ENCODE measurements around the gene ZDHHC14. TPM values are rescaled to one million over a fixed set of nuclear protein-coding genes. Genes with fewer than 3 reads are reported as not detected.
"Not testable (repeated sequence)": the region's sequence is repeated elsewhere in the genome, so short reads cannot be mapped to it uniquely, and the experiment has no call there.

The ZDHHC14 gene
- total RNA-seq, 1 experiment from 2014 or later = 12.1 TPM

DNA sequence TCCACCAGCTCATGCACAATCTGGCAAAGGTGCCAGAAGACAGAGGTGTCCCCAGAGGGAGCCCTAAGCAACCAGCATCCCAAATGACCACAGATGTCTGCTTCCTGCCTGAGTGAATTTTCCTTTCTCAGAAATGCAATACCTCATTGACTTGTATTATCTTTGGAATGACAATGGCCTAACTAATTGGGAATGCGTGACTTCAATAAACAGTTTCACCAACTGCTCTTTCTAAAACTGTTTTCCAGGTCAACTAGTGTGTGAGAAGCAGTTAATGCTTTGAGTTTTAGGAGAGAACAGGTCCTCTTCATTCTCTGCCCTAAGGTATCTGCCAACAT, 333.1 kb downstream of the ZDHHC14 start:
- DNase-seq (ENCODE audit: low read depth) = peak; percentile 68

DNA sequence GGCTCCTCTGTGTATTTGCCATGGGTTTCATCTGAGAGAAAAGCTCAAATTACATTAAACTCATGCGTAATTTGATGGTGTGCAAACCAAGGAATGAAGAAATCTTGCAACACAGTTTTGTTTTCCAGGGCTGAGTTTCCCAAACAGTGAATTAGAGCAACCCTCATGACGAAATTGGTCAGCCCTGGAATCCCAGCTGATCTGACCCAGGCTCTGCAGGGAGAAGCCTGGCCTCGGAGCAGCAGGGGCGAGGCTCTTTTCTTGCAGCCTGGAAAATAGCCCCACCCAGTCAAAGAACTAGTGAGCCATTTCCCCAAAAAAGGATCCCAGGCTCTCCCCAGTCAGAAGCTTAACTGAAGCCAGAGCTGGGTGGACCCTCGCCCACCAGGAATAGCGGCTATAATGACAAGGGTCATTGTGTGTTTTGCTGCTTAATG, 334.8 kb downstream of the ZDHHC14 start:
- peak; percentile 67 for DNase-seq (ENCODE audit: low read depth)

DNA sequence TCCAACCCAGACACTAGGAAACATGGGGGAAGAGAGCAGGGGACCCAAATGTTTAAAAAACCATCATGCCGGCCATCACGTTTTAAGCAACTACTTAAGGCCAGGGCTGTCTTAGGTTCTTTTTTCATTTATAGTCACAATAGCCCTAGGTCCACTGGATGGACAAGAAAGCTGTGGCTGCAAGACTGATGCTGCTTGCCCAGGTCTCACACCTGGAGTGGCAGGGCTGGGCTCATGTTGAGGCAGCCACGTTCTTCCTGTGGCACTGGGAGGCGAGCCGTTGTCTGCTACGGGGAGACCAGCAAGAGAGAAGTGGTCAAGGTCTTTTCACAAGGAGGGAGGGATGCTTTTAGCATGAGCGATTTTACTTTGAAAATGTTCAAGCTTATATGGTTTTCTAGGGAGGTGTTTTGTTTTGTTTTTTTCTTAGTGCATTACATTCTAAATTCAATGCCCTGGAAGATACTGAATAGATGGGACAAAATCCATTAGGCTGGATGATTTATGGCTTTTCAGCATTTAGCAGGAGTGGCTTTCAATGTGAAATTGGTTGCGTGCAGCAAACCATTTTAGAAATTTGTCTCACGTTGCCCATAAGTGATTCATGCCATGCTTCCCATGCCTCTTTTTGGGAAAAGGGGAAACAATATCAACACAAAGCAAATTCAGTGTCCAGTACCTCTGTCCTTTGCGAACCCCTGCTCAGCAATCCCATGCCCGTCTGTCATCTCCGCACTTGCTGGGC, 335.4 kb downstream of the ZDHHC14 start:
- no peak for DNase-seq (ENCODE audit: low read depth)

DNA sequence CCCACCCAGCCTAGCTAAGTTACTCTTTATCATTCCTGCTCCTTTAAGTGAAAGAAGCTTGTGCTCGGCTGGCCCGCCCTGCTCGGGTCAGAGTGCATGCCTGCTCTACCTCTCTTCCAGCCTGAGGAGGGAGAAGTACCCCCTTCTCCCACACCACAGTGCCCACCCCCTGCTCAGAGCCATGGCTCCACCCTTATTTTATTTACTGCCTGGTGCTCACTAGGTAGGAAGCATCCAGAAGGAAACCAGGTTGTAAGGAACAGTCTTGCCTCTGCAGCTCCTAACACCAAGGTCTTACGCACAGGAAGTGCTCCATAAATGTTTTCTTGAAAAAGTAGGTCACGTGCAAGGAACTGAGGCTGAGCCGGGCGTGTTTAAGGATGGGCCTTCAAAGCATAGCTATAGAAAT, 336.4 kb downstream of the ZDHHC14 start:
- DNase-seq (ENCODE audit: low read depth) = no peak

DNA sequence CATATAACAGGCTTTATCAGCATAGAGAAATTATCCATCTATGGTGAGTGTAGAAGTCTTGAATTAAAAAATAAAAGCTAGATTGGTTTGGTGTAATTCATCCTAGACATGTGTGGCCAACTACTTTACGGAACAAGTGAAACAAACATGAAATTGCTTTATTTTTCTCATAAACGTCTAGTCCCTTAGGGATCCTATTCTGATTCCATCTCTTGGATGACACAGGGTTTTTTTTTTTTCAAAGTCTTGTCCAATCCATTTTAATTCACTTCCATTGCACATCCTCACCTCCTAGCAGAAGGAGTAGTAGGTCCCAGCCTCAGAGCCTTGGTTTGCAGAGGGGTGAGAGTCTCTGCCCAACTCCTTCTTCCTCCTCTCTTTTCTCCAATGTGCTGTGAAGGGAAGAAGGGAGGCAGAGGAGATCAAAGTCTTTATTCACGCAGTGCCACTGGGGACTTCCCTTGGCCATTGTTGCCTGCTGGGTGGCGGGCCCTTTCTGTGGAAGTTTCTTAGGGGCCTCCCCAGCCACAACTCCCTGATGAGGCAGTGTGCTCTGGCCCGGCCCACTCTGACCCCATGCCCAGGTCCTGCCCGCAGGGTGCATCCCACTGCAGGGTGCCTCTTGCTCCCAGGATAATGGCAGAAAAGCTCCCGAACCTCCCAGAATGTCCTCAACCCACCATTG, 337.7 kb downstream of the ZDHHC14 start:
- DNase-seq (ENCODE audit: low read depth) = no peak

DNA sequence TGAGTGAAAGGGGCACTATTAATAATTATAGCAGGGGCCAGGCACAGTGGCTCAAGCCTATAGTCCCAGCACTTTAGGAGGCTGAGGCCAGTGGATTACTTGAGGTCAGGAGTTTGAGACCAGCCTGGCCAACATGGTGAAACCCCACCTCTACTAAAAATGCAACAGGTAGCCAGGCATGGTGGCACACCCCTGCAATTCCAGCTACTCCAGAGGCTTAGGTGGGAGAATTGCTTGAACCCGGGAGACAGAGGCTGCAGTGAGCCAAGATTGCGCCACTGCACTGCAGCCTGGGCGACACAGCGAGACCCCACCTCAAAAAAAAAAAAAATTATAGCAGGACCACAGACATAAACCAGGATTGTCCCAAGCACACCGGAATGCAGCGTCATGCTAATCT, 340.0 kb downstream of the ZDHHC14 start:
- DNase-seq (ENCODE audit: low read depth) = not testable (repeated sequence)

DNA sequence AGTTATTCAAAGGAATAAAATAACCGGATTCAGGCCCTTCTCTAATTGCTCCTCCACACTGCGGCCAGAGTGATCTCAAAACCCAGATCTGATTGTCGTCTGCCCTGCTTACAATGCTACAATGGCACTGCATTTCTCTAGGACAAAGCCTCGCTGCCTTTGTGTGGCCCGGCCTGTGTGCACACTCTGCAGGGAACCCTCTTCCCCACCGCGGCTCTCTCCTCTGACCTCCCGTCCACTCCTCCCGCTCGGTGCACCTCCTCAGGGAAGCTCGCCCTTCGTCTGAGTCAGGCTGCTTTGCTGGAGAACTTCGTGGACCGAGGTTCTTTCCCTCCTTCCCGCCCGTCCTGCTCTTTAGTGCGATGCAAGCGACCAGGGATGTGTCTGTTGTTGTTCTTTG, 340.4 kb downstream of the ZDHHC14 start:
- no peak for DNase-seq (ENCODE audit: low read depth)

DNA sequence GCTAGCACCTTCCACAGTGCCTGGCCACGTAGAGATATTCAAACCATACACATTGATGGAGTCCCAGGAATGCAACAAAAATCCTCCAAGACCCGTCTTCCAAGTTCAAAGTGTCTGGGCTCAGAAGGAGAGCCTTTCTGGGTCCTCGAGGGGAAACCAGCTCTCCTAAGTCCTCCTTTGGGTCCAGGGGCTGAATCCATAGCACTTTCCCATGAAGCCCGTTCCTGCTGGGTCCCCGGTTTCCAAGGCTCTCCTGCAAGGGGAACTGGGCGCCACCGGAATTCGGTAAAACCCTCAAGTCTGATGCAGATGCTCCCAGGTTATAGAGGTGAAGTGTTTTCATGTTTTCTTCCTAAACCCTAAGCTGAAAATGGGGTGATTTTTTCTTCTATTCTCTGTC, 340.8 kb downstream of the ZDHHC14 start:
- DNase-seq (ENCODE audit: low read depth) = no peak

DNA sequence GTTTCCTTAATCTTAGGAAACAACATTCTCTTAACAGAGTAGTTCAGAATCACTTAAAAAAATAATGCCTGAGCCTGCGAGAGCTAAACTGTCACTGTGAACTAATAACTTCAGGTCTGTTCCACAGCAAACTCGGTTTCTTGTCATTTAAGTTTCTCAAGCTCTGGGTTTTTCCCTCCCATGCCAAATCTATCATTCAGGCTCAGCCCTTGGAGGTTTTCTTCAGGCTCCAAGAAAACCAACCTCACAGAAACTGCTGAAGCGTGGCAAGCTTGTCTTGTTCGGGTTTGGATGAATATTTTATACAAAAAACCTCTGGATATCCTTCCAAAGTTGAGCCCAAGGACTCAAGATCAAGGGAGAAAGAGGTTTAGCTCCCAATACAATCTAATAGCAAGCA, 342.4 kb downstream of the ZDHHC14 start:
- DNase-seq (ENCODE audit: low read depth) = no peak

DNA sequence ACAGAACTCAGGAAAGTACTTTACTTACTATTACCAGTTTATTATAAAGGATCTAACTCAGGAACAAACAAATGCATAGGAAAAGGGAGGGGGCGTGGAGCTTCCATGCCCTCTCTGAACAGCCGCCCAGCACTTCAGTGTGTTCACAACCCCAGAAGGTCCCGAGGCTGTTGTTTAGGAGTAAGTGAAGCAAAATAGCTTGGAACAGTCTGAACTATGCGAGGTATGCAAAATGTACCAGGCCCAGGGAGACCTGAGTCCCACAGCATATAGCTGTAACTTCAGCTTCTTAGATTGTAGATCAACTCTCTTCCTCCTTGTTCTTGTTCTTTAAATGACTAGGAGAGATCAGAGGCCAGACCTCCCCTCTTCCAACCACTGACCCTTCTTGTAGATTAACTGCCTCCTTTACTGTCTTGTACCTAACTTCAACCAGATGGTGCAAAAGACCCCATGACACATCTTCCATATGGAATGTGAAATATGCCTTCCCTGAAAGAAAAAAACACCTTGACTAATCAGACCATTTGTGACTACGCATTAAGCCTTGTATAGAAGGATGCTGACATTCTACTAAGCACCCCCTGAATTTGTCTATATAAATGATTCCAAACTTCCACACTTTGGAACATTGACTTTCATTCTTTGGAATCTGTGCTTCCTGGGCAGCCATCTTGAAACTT, 343.3 kb downstream of the ZDHHC14 start:
- DNase-seq (ENCODE audit: low read depth) = no peak

DNA sequence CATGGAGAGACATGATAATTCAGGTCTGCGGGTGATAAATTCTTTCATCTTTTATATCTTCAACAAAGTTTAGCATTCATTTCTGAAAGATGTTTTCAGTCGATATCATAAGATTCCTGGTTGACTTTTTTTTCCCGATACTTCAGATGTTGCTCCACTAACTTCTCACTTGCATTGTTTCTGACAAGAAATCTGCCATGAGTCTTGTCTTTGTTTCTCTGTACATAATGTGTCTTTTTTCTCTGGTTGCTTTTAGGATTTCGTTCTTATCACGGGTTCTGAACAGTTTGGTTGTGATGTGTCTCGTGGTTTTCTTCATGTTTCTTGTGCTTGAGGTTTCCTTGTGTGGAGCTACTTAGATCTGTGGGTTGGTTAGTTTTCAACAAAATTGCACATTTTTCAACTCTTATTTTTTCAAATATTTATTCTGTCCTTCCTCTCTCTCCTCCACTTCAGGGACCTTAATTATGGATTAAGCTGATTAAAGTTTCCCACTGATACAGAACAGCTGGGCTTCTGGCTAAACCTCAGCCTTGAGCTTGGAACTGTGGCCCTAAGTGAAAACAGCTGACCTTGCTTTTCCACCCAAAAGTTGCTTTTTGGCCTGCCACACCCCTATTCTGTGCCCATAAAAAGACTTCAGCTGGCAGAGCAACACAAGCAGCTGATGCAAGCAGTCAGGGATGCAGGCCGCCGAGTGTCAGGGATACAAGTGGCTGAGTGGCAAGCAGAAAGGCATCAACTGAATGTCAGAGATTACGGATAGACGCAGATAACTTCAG, 344.2 kb downstream of the ZDHHC14 start:
- no peak for DNase-seq (ENCODE audit: low read depth)

DNA sequence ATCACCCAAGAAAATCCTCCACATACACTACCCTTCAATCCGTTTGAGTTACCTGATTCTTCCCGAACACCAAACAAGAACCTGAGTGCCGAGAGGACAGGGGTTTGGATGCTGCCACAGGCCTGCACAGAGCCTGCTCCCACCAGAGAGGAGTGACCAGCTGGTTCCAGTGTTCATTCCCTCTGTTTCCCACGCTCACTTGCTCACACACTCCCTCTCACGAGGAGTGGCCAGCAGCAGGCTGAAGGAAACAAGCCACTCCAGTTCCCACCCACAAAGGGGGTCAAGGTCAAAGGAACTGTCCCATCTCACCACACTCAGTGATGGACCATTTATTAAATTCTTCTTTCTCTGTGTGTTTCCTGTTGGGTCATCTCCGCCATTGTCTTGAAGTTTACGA, 344.8 kb downstream of the ZDHHC14 start:
- no peak for DNase-seq (ENCODE audit: low read depth)

DNA sequence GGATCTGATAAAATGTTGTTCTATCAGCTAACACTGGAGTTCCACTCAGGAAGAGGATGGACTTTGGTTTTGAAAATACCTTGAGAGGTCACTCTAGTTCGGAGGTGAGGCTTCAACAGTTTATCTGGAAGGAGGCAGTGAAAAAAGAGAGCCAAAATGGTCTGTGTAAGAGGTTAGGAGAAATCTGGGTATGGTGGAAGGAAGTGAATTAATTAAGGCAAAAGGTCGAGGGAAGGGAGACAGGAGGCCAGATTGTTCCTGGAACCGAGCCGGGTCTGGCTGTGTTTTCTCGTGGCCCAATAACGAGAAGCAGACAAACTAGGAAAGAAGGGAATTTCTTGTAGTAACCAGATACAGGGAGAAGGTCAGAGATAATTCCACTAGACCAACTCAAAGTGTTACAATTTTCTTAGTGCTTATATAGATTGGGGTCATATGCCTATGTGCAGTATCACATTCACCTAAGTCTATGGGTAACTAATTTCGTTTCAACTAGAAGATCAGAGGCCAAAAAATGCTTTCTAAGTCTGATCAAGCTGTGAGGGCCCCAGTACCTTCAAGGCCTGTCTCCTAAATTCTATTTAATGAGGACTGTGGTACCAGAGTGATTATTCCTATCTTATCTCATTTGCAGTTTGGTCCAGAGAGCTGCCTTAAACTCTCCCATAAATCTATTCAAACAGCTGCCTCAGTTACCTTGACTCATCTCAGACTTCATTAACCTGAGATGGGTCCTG, 346.1 kb downstream of the ZDHHC14 start:
- no peak for DNase-seq (ENCODE audit: low read depth)

Other genes starting within 250 kb of the ZDHHC14 start
- gene TMEM242, start 57.7 kb upstream of the ZDHHC14 start, total RNA-seq (2014; rRNA removed; shearing (Covaris generic)) = 10.7 and 11.8 TPM in 2 replicates